Cardiac fibroblast (primary cell): ENCODE measurements around the gene SLC35F3.

Source experiments
- DNase-seq, 2 donors: peaks; one replicate each; pipeline versions ENCODE4 v3.0.0 to v3.0.0-alpha.2; 2010; ENCODE audit warnings: low read depth in 2 of 2
- H3K4me3 ChIP-seq, 2 donors: replicated peaks in 1 of 2; 1 replicate in 1 of 2; 2 replicates in 1 of 2; pipeline ENCODE4 v1.5.1; 2011; ENCODE audit warnings: low read depth in 2 of 2, low read length in 2 of 2, mild to moderate bottlenecking in 2 of 2, moderate library complexity in 1 of 2
- TF ChIP-seq, protein P1 (sequence below): IDR thresholded peaks from one replicate; pipeline ENCODE4 v1.5.1; 2011; ENCODE audit warnings: low read depth, mild to moderate bottlenecking, low read length, inconsistent platforms

Gene SLC35F3

DNA sequence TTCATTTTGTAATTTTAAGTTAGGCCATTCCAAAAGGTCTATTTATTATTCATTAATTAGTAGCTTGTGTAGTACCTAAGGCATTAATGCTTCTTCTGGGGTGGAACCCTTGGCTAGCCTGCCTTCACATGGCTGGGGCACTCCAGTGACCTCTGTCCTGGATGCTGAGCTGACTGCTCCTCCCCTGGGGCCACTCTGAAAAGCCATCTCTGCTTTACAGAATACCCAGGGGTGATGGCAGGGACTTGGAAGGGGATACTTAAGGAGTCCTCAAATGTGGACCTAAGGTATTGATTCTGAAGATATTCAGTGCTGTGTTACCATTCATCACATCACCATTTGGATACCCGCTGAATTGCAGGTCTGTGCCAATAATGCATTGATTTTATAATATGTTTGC is 281.0 kb downstream of the SLC35F3 start:
- TF ChIP-seq, protein P1, sequence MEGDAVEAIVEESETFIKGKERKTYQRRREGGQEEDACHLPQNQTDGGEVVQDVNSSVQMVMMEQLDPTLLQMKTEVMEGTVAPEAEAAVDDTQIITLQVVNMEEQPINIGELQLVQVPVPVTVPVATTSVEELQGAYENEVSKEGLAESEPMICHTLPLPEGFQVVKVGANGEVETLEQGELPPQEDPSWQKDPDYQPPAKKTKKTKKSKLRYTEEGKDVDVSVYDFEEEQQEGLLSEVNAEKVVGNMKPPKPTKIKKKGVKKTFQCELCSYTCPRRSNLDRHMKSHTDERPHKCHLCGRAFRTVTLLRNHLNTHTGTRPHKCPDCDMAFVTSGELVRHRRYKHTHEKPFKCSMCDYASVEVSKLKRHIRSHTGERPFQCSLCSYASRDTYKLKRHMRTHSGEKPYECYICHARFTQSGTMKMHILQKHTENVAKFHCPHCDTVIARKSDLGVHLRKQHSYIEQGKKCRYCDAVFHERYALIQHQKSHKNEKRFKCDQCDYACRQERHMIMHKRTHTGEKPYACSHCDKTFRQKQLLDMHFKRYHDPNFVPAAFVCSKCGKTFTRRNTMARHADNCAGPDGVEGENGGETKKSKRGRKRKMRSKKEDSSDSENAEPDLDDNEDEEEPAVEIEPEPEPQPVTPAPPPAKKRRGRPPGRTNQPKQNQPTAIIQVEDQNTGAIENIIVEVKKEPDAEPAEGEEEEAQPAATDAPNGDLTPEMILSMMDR = no peak
- no peak overlapping the region for H3K4me3 ChIP-seq
- DNase-seq = no peak

DNA sequence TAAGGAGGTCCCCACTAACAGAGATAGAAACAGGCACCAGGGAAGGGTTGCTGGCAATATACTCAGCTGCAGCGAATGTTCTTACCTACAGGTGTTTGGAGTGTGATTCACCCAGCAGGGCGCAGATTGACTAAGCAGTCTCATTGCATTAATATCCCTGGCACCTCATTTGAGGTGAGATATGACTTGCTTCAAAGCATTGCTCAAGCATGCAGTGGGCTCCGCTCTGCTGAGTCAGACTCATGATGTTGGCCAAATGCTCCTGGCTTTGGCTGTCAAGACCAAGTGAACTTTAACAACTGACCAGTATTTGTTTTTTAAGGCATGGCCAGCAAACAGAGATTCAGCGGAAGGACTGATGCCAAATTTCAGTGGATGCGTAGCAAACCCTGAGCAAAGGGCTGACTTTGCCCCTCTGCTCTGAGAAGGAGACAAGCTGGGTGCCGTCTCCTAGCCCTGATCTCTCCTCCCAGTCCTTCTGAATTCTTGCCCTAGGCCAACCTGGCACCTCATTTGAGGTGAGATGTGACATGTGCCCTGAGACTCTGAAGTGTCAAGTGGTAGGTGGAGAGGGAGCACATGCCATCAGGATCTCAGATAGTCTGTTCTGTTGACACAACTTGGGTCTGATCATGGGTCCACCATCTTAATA is 281.7 kb downstream of the SLC35F3 start:
- peak in 1 of 2 donors; percentile 4 for DNase-seq
- TF ChIP-seq, protein P1 = no peak
- H3K4me3 ChIP-seq = no peak overlapping the region

DNA sequence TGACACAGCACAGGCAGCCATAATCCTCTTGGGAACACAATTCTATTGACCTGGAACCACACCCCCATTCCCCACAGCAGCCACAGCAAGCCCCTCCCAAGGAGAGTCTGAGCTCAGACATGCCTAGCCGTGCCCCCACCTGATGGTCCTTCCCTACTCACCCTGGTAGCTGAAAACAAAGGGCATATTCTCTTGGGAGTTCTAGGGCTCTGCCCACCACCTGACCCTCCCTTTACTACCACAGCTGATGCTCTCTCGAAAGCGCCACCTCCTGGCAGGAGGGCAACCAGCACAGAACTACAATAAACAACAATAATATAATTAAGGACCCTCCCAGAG is 283.9 kb downstream of the SLC35F3 start:
- TF ChIP-seq, protein P1 = no peak
- DNase-seq = no peak
- no peak overlapping the region for H3K4me3 ChIP-seq

DNA sequence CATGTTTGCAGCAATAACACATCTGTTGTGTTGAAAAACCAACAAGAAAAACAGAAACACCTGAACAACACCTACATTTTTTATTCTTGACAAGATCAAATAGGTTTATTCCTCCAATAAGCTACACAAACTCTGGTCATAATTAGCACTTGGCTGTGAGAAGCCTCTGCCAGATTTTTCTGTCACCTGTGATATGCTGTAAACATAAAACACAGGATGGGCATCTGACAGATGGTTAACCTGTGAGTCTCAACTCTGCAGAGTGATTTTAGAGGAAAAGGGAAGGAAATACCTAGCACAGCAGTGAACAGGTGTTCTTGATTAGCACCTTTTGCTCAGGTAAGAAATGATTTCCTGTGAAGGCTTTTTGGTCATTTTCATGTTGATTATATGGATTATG is 293.4 kb downstream of the SLC35F3 start:
- TF ChIP-seq, protein P1 = no peak
- no peak overlapping the region for H3K4me3 ChIP-seq
- DNase-seq = no peak

DNA sequence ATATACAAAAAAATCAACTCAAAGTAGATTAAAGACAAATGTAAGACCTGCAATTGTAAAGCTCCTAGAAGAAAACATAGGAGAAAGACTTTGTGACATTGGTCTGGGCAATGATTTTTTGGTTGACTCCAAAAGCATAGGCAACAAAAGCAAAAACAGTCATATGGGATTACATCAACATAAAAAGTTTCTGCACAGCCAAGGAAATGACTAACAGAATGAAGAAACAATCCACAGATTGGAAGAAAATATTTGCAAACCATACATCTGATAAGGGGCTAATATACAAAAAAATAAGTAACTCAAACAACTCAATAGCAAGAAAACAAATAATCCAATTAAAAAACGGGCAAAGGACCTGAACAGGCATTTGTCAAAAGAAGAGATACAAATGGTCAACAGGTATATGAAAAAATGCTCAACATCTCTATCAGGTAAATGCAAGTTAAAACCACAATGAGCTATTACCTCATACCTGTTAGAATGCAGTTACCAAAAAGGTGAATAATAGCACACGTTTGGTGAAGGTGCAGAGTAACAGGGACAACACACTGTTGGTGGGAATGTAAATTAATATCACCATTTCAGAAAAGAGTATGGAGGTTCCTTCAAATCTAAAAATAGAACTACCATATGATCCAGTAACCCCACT is 295.1 kb downstream of the SLC35F3 start:
- DNase-seq = peak in 1 of 2 donors; percentile 12
- H3K4me3 ChIP-seq = no peak overlapping the region
- TF ChIP-seq, protein P1 = no peak

DNA sequence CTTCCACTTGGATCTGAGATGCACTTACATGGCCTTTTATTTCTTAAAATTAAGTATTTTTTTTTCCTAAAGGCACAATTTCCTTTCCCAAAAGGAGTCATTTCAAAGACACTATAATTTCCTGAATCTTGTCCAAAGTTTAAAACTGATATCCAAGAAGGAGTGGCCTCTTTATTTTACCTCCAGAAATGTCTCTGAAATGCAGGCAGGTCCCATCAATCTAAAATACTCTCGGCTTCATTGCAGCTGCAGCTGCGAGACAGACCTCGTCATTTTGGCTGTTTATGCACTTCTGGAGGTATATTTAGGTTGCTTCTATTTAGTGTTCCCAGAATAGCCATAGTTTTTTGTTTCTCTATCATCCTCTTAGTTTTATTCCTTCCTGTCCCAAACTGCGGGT is 296.1 kb downstream of the SLC35F3 start:
- H3K4me3 ChIP-seq = no peak overlapping the region
- DNase-seq = no peak
- TF ChIP-seq, protein P1 = no peak
